Right lobe of liver (tissue), 6 donors: ENCODE measurements around the gene MIR17HG. TPM values are rescaled to one million over a fixed set of nuclear protein-coding genes. Genes with fewer than 3 reads are reported as not detected.

Experiments used
- ATAC-seq, 4 donors: fragments of 200-7000 bp; cut with Tn5 transposase; one replicate each; pipeline ENCODE4 v1.9.1; 2020; ENCODE audit warnings: mild to moderate bottlenecking in 4 of 4, moderate library complexity in 4 of 4
- DNase-seq, 3 donors: peaks; one replicate each; pipeline ENCODE4 v3.0.0-alpha.2; 2020
- H3K27ac ChIP-seq, 3 donors: fragments of 200-600 bp; one replicate each; pipeline ENCODE4 v1.8.0; 2022
- H3K27me3 ChIP-seq, 2 donors: fragments of 200-600 bp; one replicate each; pipeline ENCODE4 v1.8.0; 2022
- H3K36me3 ChIP-seq, 4 donors: fragments of 200-600 bp; sonication (generic) in 1 of 4; one replicate each; pipeline versions ENCODE4 v1.5.1 to v1.8.0; 2017 to 2022; ENCODE audit warnings: control low read depth in 1 of 4
- H3K4me1 ChIP-seq, 4 donors: fragments of 200-600 bp; sonication (generic) in 1 of 4; one replicate each; pipeline versions ENCODE4 v1.5.1 to v1.8.0; 2017 to 2022; ENCODE audit warnings: control low read depth in 1 of 4
- H3K4me3 ChIP-seq, 3 donors: fragments of 200-600 bp; one replicate each; pipeline ENCODE4 v1.8.0; 2022
- H3K9me3 ChIP-seq, 4 donors: fragments of 200-600 bp; sonication (generic) in 1 of 4; one replicate each; pipeline versions ENCODE4 v1.5.1 to v1.8.0; 2017 to 2022; ENCODE audit warnings: control low read depth in 1 of 4
- CTCF ChIP-seq, 4 donors: fragments of 200-600 bp in 3 of 4; fragments of 450-650 bp in 1 of 4; IDR thresholded peaks; one replicate each; pipeline versions ENCODE4 v1.5.1 to v1.8.0; 2016 to 2022; ENCODE audit warnings: antibody characterized with exemption in 4 of 4, mild to moderate bottlenecking in 2 of 4
- POLR2A ChIP-seq: fragments of 450-650 bp; IDR thresholded peaks from one replicate; pipeline ENCODE4 v1.6.1; 2017; ENCODE audit warnings: antibody characterized with exemption, mild to moderate bottlenecking
- WGBS: methylation state at CpG from one replicate; pipeline ENCODE4 v1.1.6; 2018; ENCODE audit warnings: low coverage, low lambda C conversion rate; ENCODE audit not compliant: insufficient coverage; ENCODE audit errors: missing lambda C conversion rate; 5-methylcytosine and 5-hydroxymethylcytosine counted together
- intact Hi-C, 2 donors: fragments of 100-400 bp; cut with DNase I; formaldehyde crosslinking; loops; one replicate each; pipeline versions ENCODE4 v1.11.2 to v1.14.1; 2022
- total RNA-seq, 6 experiments: library from RNA; depleted of rRNA in 2 of 6; stranded (reverse); fragments of >200 nt in 2 of 6; fragmentation: NEBNext Ultra II Directional in 3 of 6; extraction: Animal tissue kit (Norgen Biotek cat#: 25700) in 3 of 6; gene quantifications; one replicate each; pipeline versions ENCODE4 v1.1.0 to v1.2.4, GENCODE V29; 2016 to 2023
- donor health status: DM: no; HTN: yes; CAD: no.
- donor health status: DM: no; HTN: no; CAD: no.
- donor health status: DM: no; HTN: no; CAD: no.
- donor health status: DM: no; HTN: yes; CAD: no.
- donor health status: DM: no; HTN: yes; CAD: no.

Gene MIR17HG
- total RNA-seq, 6 experiments from 2014 or later: 1.8 to 3.8 (median 2.4) TPM

DNA sequence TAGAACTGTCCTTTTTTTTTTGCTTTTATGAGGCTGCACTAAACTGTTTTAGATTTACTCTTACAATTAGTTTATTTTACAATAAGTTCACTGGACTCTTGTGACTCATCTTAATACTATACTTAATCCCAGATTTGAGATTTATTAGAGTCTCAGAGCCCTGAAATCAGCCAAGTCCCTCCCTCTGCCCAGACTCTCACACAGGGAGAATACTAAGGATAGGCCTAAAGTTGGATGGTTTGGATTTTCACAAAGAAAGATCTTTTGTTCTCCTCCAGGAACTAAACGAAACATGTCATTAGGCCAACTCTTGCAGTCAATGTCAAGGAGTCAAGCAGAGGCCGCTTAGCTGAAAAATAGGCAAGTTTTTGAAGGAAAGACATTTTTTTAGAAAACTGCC, 42.7 kb upstream of the MIR17HG start:
- no peak for DNase-seq
- ATAC-seq: no peak
- H3K9me3 ChIP-seq: no peaks in the 10 kb centered on the region
- no peak overlapping the region for H3K27ac ChIP-seq
- no peak overlapping the region for H3K4me3 ChIP-seq
- no peaks in the 10 kb centered on the region for H3K36me3 ChIP-seq
- intact Hi-C loops: no loop called here
- TF ChIP-seq POLR2A (no peak), CTCF (IDR thresholded peaks at IDR 0.05) (no peak)
- H3K27me3 ChIP-seq: no peaks in the 10 kb centered on the region
- 70% methylated on average over 2 of the region's 2 CpGs for WGBS
- H3K4me1 ChIP-seq: no peaks in the 10 kb centered on the region

GRCh38 chr13:91305652-91306051, 41.8 kb upstream of the MIR17HG start:
- no peaks in the 10 kb centered on the region for H3K27me3 ChIP-seq
- ATAC-seq (no peak), DNase-seq (no peak)
- H3K27ac ChIP-seq: no peak overlapping the region
- H3K4me1 ChIP-seq: no peaks in the 10 kb centered on the region
- H3K36me3 ChIP-seq: no peaks in the 10 kb centered on the region
- no peak overlapping the region for H3K4me3 ChIP-seq
- no peaks in the 10 kb centered on the region for H3K9me3 ChIP-seq
- intact Hi-C loops: no loop called here
- 80% methylated on average over 1 of the region's 1 CpG for WGBS
- TF ChIP-seq POLR2A (no peak), CTCF (IDR thresholded peaks at IDR 0.05) (no peak)

DNA sequence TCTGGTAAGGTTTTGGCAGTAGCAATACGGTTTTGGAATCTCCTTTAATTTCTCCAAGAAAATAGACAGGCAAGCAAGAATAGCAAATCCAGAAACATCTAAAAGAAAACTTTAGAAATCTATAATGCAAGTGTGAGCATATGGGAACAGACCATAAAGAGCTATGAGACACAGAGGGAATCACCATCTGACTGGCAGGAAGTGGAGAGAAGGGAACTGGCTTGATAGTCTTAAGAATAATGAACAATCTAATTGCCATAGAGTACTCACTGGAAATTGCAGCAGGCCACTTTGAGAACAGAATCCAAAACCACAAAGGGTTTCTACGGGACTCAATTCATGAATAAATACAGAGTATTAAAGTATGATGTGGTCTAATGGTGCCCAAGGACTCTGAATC, 39.6 kb upstream of the MIR17HG start:
- Histone ChIP-seq H3K4me3 (no peak overlapping the region), H3K27ac (no peak overlapping the region), H3K36me3 (no peaks in the 10 kb centered on the region), H3K9me3 (no peaks in the 10 kb centered on the region), H3K27me3 (no peaks in the 10 kb centered on the region), H3K4me1 (no peaks in the 10 kb centered on the region)
- TF ChIP-seq CTCF (IDR thresholded peaks at IDR 0.05) (no peak), POLR2A (no peak)
- ATAC-seq (no peak), DNase-seq (no peak)
- intact Hi-C loops: no loop called here
- WGBS: 81% methylated on average over 2 of the region's 2 CpGs

GRCh38 chr13:91308299-91308698, 39.2 kb upstream of the MIR17HG start:
- TF ChIP-seq CTCF (IDR thresholded peaks at IDR 0.05) (no peak), POLR2A (no peak)
- H3K4me1 ChIP-seq: no peaks in the 10 kb centered on the region
- 41% methylated on average over 2 of the region's 2 CpGs for WGBS
- no peak overlapping the region for H3K27ac ChIP-seq
- no peaks in the 10 kb centered on the region for H3K36me3 ChIP-seq
- H3K9me3 ChIP-seq: no peaks in the 10 kb centered on the region
- intact Hi-C loops: no loop called here
- no peak for DNase-seq
- H3K27me3 ChIP-seq: no peaks in the 10 kb centered on the region
- no peak for ATAC-seq
- no peak overlapping the region for H3K4me3 ChIP-seq

- 48% methylated on average over 4 of the region's 4 CpGs for WGBS
- peaks cover 19 to 21% of the 10 kb centered on the region in 2 donors for H3K27me3 ChIP-seq
- no peak overlapping the region for H3K4me3 ChIP-seq
- ATAC-seq (peak in 2 of 4 donors; percentile 17 to 33), DNase-seq (no peak)
- H3K9me3 ChIP-seq: no peaks in the 10 kb centered on the region
- TF ChIP-seq CTCF (IDR thresholded peaks at IDR 0.05) (no peak), POLR2A (no peak)
- no peaks in the 10 kb centered on the region for H3K4me1 ChIP-seq
- intact Hi-C loops: no loop called here
- H3K27ac ChIP-seq: no peak overlapping the region
- H3K36me3 ChIP-seq: no peaks in the 10 kb centered on the region
Observed at GRCh38 chr13:91311491-91311890, 36.0 kb upstream of the MIR17HG start.
